Stimulated activated CD4-positive, alpha-beta T cell treated with anti-CD3 and anti-CD28 coated beads, Interleukin-15, amount 100 ng/mL, for 1 hour (primary cell): ENCODE results near the gene NOL4L.
A peak's percentile ranks its signal among the peaks of the same experiment; 100 is the strongest.
"Not testable (repeated sequence)": the region's sequence is repeated elsewhere in the genome, so short reads cannot be mapped to it uniquely, and the experiment has no call there.

ENCODE experiments used
- DNase-seq, 2 donors: peaks; one replicate each; pipeline ENCODE4 v3.0.0-alpha.2; 2020; ENCODE audit warnings: low read depth in 1 of 2, low spot score in 1 of 2

NOL4L gene

GRCh38 chr20:32511358-32512046, 73.6 kb downstream of the NOL4L start:
- DNase-seq, result no peak

- DNase-seq, result no peak
Measured at GRCh38 chr20:32510601-32511357, 74.4 kb downstream of the NOL4L start.

- DNase-seq, result no peak
Measured at GRCh38 chr20:32510120-32510600, 75.0 kb downstream of the NOL4L start.

DNA sequence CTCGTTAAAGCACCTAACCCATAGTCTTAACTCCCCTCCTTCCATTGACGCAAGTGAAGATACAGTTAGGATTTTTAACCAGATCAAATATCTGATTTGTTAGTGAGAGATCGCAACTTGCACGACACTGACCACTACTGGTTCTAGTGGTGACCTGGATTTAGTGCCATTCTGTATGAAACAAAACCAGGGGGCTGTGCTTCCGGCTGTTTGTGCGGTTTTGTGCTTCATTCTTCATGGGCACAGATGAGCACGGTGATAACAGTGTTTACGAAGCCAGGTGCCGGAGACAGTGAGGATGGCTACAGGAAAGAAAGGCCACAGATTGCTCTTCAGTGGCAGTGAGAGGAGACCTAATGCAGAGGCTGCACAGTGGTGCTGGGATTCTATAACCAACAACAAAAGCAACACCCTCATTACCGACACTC, 75.5 kb downstream of the NOL4L start:
- DNase-seq, result peak in 1 of 2 donors; percentile 37

DNA sequence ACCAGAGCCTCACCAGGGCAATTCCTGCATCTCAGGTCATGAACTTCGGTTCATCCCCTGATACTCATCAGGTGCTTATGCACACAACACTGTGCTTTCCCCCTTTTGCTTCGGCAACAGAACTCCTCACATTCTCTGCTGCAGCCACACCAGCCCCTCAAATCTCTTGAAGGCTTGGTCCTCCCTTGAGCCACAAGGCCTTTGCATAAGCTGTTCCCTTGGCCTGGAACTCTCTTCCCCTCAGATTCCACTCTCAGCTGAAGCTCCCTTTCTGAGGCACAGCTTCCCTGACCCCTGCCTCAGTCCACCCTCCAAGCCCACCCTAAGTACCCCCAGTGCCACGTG, 76.4 kb downstream of the NOL4L start:
- no peak for DNase-seq

GRCh38 chr20:32507998-32508774, 76.9 kb downstream of the NOL4L start:
- DNase-seq, result no peak

GRCh38 chr20:32506721-32507120, 78.4 kb downstream of the NOL4L start:
- DNase-seq, result no peak

DNA sequence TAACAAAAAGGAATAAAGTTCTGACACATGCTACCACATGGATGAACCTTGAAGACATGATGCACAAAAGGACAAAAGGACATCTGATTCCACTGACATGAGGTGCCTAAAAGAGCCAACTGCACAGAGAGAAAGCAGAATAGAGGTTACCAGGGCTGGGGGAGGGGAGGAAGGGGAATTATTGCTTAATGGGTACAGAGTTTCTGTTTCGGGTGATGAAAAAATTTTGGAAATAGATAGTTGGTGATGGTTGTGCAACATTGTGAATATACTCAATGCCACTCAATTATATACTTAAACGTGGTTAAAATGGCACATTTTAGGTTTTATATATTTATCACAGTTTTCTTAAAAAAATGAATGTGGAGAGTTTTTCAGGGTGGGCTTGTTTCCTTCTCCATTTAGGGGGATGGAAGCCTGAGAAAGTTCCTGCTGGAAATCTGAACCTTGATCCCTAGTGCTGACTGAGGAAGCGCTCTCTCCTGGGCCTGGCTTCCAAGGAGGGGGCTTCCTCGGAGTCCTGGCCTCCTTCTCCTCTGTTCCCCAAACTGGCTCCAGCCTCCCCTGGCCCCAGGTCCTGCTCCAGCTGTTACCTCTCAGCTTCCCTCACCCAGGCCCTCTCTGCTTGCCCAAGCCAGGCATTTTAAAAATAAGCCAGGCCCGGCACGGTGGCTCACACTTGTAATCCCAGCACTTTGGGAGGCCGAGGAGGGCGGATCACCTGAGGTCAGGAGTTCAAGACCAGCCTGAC, 79.2 kb downstream of the NOL4L start:
- no peak for DNase-seq

DNA sequence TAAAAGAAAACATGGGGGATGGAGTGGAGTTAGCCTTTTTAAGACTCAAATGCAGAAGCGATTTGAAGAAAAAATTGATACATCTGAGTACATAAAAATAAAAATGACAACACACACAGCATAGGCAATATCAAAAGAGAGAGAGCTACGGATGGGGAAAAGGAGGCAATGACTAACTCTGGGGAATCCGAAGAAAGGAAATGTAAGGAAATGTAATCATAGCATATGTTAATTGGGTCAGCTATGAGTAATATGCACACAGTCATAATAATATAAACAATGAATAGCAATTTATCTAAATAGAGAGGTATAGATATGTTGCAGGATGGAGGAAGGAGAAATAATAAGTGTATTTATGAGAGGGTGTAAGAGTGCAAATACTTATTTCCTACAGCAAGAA, 83.4 kb downstream of the NOL4L start:
- no peak for DNase-seq

DNA sequence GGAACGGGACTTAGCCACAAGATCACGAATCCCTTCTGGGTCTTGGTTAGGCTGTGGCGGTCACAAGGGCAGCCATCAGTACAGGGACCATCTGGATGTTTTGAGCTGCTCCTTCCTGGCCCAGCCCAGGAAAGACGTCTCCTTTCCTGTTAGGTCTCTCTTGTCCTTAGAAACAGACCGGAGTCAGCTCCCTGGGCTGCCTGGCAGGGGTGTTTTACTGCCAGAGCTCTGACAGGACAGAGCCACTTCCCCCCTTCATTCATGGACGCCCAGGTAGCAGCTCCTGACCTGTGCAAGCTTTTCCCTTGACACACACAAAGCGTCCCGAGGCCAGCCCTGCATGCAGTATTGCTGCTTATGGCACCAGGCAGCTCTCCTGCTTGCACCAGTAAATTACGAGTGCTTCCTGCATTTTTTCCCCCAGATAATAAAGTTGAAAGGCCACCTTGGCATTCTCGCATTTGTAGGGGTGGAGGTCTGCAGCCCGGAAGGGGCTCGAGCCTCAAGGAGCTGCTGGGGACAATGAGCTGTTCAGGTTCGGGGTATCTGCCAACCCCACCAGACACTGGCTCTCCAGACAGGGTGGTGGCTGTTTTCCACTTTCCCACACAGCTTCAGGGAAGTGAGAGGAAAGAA, 87.4 kb downstream of the NOL4L start:
- DNase-seq, result no peak

GRCh38 chr20:32496811-32497533, 88.2 kb downstream of the NOL4L start:
- no peak for DNase-seq

DNA sequence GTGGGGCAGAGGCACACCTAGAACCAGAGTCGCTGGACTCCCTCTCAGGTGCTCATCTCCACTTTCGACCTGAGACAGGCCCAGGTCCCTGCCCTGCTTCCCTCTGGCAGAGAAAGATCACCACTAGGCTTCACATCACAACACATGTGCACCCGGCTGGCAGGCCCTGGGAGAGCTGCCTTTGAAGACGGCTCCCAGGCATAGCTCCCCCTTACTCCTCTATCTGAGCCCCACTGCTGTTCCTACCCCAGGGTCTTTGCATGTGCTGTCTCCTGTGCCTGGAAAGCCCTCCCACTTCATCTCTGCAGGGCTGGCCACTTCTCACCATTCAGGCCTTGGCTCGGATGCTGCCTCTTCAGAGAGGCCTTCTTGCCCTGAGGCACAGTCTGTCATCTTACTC, 89.2 kb downstream of the NOL4L start:
- no peak for DNase-seq

GRCh38 chr20:32495217-32495565, 89.9 kb downstream of the NOL4L start:
- no peak for DNase-seq

DNA sequence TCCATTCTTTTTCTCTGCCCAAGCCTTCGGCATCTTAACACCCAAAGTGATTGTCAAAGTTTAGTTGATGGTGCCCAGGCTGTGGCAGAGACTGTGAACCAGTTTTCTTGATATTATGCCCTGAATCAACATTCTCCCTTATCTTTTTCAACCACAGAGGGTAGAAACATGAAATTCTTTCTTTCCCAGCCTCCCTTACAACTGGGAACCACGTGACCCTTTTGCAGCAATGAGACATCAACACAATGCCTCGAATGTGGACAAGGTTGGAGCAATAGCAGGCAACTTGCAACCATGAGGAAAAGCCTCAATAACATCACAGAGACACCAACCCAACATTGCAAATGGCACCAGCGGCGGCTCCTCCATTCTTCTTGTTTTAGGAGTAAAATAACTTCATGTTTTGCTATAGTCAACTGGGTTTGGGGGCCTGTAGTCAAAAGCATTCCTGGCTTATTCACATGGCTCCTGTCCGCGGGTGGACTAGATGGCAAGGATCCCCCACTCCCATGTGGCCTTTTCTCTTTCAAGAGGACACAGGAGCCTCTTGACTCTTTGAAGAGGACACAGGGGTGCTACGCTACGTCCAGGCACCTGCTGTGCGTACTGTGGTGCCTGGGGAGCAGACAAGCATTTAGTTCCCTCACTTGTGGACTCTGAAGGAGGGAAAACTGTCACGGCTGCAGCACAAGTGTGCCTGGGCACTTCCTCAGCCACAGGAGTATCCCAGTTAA, 90.5 kb downstream of the NOL4L start:
- DNase-seq, result no peak

DNA sequence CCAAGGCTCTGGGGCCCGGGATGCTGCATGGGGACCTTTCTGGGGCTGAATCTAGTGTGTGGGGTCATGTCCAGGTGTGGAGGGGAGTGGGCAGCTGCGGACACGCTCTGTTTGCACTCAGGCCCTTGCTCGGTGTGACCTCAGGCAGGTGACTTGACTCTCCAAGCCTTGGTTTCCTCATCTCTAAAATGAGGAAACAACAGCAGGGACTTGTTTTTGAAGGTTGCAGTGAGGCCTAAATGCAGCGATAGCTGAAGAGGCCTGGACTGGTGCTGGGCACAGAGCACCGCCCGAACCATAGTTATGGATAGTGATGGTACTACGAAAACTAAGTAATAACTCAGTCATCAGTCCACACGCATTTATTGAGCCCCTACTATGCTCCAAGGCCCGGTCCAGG, 91.8 kb downstream of the NOL4L start:
- no peak for DNase-seq

- DNase-seq, result not testable (repeated sequence)
Measured at GRCh38 chr20:32491764-32492151, 93.4 kb downstream of the NOL4L start.

GRCh38 chr20:32490942-32491763, 94.0 kb downstream of the NOL4L start:
- no peak for DNase-seq

GRCh38 chr20:32488066-32488838, 96.9 kb downstream of the NOL4L start:
- DNase-seq, result no peak
